Melanocyte of skin (primary cell): ENCODE results near the gene PCDHGA3. TPM values are rescaled to one million over a fixed set of nuclear protein-coding genes. Genes with fewer than 3 reads are reported as not detected.

Experiments used
- total RNA-seq, 2 donors: library from RNA; depleted of rRNA; stranded (reverse); fragments of >200 nt; gene quantifications; 2 replicates each; pipeline ENCODE4 v1.2.3, GENCODE V29; 2012

PCDHGA3 gene
- total RNA-seq, 2 donors = 0.67 to 0.69 TPM

Other genes starting within 250 kb of the PCDHGA3 start
- gene PCDHB2, start 249.2 kb upstream of the PCDHGA3 start, total RNA-seq = under 1 TPM; under 0.01 to 0.34 TPM
- gene PCDHB3, start 243.4 kb upstream of the PCDHGA3 start, total RNA-seq = under 1 TPM in 1 of 2 donors, not detected in 1; under 0.01 TPM
- gene PCDHB4, start 222.0 kb upstream of the PCDHGA3 start, total RNA-seq = under 1 TPM in 1 of 2 donors, not detected in 1; 0.69 TPM
- under 1 TPM in 1 of 2 donors, not detected in 1; 0.69 TPM for gene PCDHB5, start 208.6 kb upstream of the PCDHGA3 start, total RNA-seq
- gene PCDHB6, start 193.8 kb upstream of the PCDHGA3 start, total RNA-seq = not detected
- under 1 TPM; under 0.01 TPM for gene PCDHB7, start 171.2 kb upstream of the PCDHGA3 start, total RNA-seq
- under 1 TPM in 1 of 2 donors, not detected in 1; under 0.01 TPM for gene PCDHB8, start 166.0 kb upstream of the PCDHGA3 start, total RNA-seq
- not detected for gene PCDHB16, start 161.4 kb upstream of the PCDHGA3 start, total RNA-seq
- under 1 TPM in 1 of 2 donors, not detected in 1; under 0.01 TPM for gene PCDHB9, start 156.7 kb upstream of the PCDHGA3 start, total RNA-seq
- under 1 TPM in 1 of 2 donors, not detected in 1; under 0.01 TPM for gene PCDHB10, start 151.5 kb upstream of the PCDHGA3 start, total RNA-seq
- gene PCDHB11, start 144.2 kb upstream of the PCDHGA3 start, total RNA-seq = not detected
- gene PCDHB12, start 135.1 kb upstream of the PCDHGA3 start, total RNA-seq = under 1 TPM in 1 of 2 donors, not detected in 1; under 0.01 TPM
- gene PCDHB13, start 129.9 kb upstream of the PCDHGA3 start, total RNA-seq = under 1 TPM; under 0.01 to 0.34 TPM
- under 1 TPM in 1 of 2 donors, not detected in 1; under 0.01 TPM for gene PCDHB14, start 120.5 kb upstream of the PCDHGA3 start, total RNA-seq
- gene PCDHB15, start 98.4 kb upstream of the PCDHGA3 start, total RNA-seq = not detected
- not detected for gene SLC25A2, start 39.8 kb upstream of the PCDHGA3 start, total RNA-seq
- 10 to 100 TPM; 24.8 to 46.6 TPM for gene TAF7, start 23.0 kb upstream of the PCDHGA3 start, total RNA-seq
- gene PCDHGA1, start 13.3 kb upstream of the PCDHGA3 start, total RNA-seq = under 1 TPM; under 0.01 TPM
- under 1 TPM; 0.67 to 0.69 TPM for gene PCDHGA2, start 5.1 kb upstream of the PCDHGA3 start, total RNA-seq
- gene PCDHGB1, start 6.3 kb downstream of the PCDHGA3 start, total RNA-seq = under 1 TPM; 0.33 to 0.69 TPM
- gene PCDHGA4, start 11.2 kb downstream of the PCDHGA3 start, total RNA-seq = 1 to 10 TPM in 1 of 2 donors, under 1 TPM in 1; 0.67 to 1.0 TPM
- 1 to 10 TPM in 1 of 2 donors, under 1 TPM in 1; 0.67 to 1.0 TPM for gene PCDHGB2, start 16.2 kb downstream of the PCDHGA3 start, total RNA-seq
- under 1 TPM; under 0.01 to 0.69 TPM for gene PCDHGA5, start 20.3 kb downstream of the PCDHGA3 start, total RNA-seq
- gene PCDHGB3, start 26.4 kb downstream of the PCDHGA3 start, total RNA-seq = under 1 TPM; 0.69 to 1.00 TPM
- gene PCDHGA6, start 30.1 kb downstream of the PCDHGA3 start, total RNA-seq = 1 to 10 TPM in 1 of 2 donors, under 1 TPM in 1; 1.00 to 2.1 TPM
- 1 to 10 TPM in 1 of 2 donors, under 1 TPM in 1; 0.67 to 1.0 TPM for gene PCDHGA7, start 38.9 kb downstream of the PCDHGA3 start, total RNA-seq
- 1 to 10 TPM; 5.3 to 5.9 TPM for gene PCDHGB4, start 43.9 kb downstream of the PCDHGA3 start, total RNA-seq
- under 1 TPM; 0.34 to 0.67 TPM for gene PCDHGA8, start 48.8 kb downstream of the PCDHGA3 start, total RNA-seq
- 10 to 100 TPM in 1 of 2 donors, 1 to 10 TPM in 1; 8.7 to 12.0 TPM for gene PCDHGB5, start 54.1 kb downstream of the PCDHGA3 start, total RNA-seq
- gene PCDHGA9, start 58.9 kb downstream of the PCDHGA3 start, total RNA-seq = 1 to 10 TPM in 1 of 2 donors, under 1 TPM in 1; 1.00 to 1.4 TPM
- 1 to 10 TPM; 1.4 to 1.7 TPM for gene PCDHGB6, start 64.2 kb downstream of the PCDHGA3 start, total RNA-seq
- gene PCDHGA10, start 69.2 kb downstream of the PCDHGA3 start, total RNA-seq = 1 to 10 TPM; 4.5 to 5.0 TPM
- 1 to 10 TPM; 3.7 to 3.8 TPM for gene PCDHGB7, start 73.8 kb downstream of the PCDHGA3 start, total RNA-seq
- 1 to 10 TPM; 3.7 to 4.8 TPM for gene PCDHGA11, start 77.2 kb downstream of the PCDHGA3 start, total RNA-seq
- gene PCDHGA12, start 86.7 kb downstream of the PCDHGA3 start, total RNA-seq = 10 to 100 TPM; 28.0 to 36.8 TPM
- 10 to 100 TPM; 50.2 to 64.6 TPM for gene PCDHGC3, start 132.1 kb downstream of the PCDHGA3 start, total RNA-seq
- 1 to 10 TPM; 1.4 to 1.7 TPM for gene PCDHGC4, start 141.2 kb downstream of the PCDHGA3 start, total RNA-seq
- gene PCDHGC5, start 145.3 kb downstream of the PCDHGA3 start, total RNA-seq = 1 to 10 TPM; 1.0 to 2.0 TPM